ENCODE data around the gene SPHKAP. TPM values are rescaled to one million over a fixed set of nuclear protein-coding genes. Genes with fewer than 3 reads are reported as not detected.

The SPHKAP gene
- polyA plus RNA-seq, 1 of the 3 experiments (the other 2 are of a cell fraction), result not detected

DNA sequence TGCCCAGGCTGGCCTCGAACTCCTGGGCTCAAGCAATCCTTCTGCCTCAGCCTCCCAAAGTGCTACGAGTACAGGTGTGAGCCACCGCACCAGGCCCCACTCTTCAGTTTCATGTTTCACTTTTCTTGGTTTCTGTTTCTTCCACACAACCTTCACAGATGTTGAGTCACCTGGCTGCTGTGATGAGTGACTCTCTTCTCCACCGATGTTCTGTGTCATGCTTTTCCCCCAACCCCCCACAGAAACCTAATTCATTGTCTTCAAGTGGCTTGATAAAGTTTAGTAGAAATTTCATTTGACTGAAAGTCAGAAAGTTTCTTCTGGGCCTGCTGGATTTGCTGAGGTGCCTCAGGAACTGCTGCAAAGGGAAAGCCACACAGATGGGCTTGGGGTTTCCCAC lies 78.5 kb downstream of the SPHKAP start:
- no peaks in the 10 kb centered on the region for H3K4me1 ChIP-seq (ENCODE audit: control insufficient read depth in 1 of 2, insufficient read depth in 2 of 2, low read depth in 1 of 2, low read length in 1 of 2)
- ChIA-PET CTCF (interaction anchor here (1.6 kb wide), 1 partner anchor 20 kb away, joined by 3 read pairs; no protein-coding TSS in a partner anchor), POLR2A (no interaction called here)
- H2AFZ ChIP-seq (ENCODE audit: low read depth), result no peak overlapping the region
- WGBS (ENCODE audit: low lambda C conversion rate), result 34% methylated on average over 4 of the region's 4 CpGs
- no peaks in the 10 kb centered on the region for H3F3A ChIP-seq (replicated peaks; ENCODE audit: insufficient read depth)
- H3K9me2 ChIP-seq, result no peaks in the 10 kb centered on the region
- no peak for DNase-seq
- H3K9ac ChIP-seq, result no peak overlapping the region
- no peak overlapping the region for H3K27ac ChIP-seq (ENCODE audit: low read depth in 2 of 2, low read length in 1 of 2)
- no peaks in the 10 kb centered on the region for H4K20me1 ChIP-seq (ENCODE audit: insufficient read depth)
- TF ChIP-seq TCF12 (IDR thresholded peaks at IDR 0.05) (no peak), RXRA (IDR thresholded peaks at IDR 0.05; ENCODE audit: borderline replicate concordance, low read depth) (no peak), SIN3A (IDR thresholded peaks at IDR 0.05; ENCODE audit: borderline replicate concordance, low read depth, low read length) (no peak), NFIC (IDR thresholded peaks at IDR 0.05; ENCODE audit: borderline replicate concordance) (no peak), YY1 (IDR thresholded peaks at IDR 0.05; ENCODE audit: low read depth) (no peak), TEAD4 (IDR thresholded peaks at IDR 0.05; ENCODE audit: borderline replicate concordance, insufficient read depth) (no peak), NRF1 (IDR thresholded peaks at IDR 0.05; ENCODE audit: low read depth, low read length) (no peak), MXI1 (IDR thresholded peaks at IDR 0.05; ENCODE audit: low read depth, low read length) (no peak)
- TF ChIP-seq, protein P1, sequence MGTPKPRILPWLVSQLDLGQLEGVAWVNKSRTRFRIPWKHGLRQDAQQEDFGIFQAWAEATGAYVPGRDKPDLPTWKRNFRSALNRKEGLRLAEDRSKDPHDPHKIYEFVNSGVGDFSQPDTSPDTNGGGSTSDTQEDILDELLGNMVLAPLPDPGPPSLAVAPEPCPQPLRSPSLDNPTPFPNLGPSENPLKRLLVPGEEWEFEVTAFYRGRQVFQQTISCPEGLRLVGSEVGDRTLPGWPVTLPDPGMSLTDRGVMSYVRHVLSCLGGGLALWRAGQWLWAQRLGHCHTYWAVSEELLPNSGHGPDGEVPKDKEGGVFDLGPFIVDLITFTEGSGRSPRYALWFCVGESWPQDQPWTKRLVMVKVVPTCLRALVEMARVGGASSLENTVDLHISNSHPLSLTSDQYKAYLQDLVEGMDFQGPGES (IDR thresholded peaks at IDR 0.05; ENCODE audit: low read depth, low read length), result no peak
- TF ChIP-seq, protein P2, sequence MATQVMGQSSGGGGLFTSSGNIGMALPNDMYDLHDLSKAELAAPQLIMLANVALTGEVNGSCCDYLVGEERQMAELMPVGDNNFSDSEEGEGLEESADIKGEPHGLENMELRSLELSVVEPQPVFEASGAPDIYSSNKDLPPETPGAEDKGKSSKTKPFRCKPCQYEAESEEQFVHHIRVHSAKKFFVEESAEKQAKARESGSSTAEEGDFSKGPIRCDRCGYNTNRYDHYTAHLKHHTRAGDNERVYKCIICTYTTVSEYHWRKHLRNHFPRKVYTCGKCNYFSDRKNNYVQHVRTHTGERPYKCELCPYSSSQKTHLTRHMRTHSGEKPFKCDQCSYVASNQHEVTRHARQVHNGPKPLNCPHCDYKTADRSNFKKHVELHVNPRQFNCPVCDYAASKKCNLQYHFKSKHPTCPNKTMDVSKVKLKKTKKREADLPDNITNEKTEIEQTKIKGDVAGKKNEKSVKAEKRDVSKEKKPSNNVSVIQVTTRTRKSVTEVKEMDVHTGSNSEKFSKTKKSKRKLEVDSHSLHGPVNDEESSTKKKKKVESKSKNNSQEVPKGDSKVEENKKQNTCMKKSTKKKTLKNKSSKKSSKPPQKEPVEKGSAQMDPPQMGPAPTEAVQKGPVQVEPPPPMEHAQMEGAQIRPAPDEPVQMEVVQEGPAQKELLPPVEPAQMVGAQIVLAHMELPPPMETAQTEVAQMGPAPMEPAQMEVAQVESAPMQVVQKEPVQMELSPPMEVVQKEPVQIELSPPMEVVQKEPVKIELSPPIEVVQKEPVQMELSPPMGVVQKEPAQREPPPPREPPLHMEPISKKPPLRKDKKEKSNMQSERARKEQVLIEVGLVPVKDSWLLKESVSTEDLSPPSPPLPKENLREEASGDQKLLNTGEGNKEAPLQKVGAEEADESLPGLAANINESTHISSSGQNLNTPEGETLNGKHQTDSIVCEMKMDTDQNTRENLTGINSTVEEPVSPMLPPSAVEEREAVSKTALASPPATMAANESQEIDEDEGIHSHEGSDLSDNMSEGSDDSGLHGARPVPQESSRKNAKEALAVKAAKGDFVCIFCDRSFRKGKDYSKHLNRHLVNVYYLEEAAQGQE (IDR thresholded peaks at IDR 0.05; ENCODE audit: low read depth, low read length), result no peak
- TF ChIP-seq, protein P3, sequence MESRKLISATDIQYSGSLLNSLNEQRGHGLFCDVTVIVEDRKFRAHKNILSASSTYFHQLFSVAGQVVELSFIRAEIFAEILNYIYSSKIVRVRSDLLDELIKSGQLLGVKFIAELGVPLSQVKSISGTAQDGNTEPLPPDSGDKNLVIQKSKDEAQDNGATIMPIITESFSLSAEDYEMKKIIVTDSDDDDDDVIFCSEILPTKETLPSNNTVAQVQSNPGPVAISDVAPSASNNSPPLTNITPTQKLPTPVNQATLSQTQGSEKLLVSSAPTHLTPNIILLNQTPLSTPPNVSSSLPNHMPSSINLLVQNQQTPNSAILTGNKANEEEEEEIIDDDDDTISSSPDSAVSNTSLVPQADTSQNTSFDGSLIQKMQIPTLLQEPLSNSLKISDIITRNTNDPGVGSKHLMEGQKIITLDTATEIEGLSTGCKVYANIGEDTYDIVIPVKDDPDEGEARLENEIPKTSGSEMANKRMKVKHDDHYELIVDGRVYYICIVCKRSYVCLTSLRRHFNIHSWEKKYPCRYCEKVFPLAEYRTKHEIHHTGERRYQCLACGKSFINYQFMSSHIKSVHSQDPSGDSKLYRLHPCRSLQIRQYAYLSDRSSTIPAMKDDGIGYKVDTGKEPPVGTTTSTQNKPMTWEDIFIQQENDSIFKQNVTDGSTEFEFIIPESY (IDR thresholded peaks at IDR 0.05; ENCODE audit: borderline replicate concordance, low read depth), result no peak
- TF ChIP-seq, protein P4, sequence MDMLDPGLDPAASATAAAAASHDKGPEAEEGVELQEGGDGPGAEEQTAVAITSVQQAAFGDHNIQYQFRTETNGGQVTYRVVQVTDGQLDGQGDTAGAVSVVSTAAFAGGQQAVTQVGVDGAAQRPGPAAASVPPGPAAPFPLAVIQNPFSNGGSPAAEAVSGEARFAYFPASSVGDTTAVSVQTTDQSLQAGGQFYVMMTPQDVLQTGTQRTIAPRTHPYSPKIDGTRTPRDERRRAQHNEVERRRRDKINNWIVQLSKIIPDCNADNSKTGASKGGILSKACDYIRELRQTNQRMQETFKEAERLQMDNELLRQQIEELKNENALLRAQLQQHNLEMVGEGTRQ (IDR thresholded peaks at IDR 0.05; ENCODE audit: borderline replicate concordance, low read depth, low read length), result no peak
- no peak overlapping the region for H3K4me3 ChIP-seq (ENCODE audit: low read depth in 2 of 2, low read length in 1 of 2)
- no peaks in the 10 kb centered on the region for H3K79me2 ChIP-seq (ENCODE audit: insufficient read depth)
- H3K9me3 ChIP-seq, result no peaks in the 10 kb centered on the region
- H3K36me3 ChIP-seq (replicated peaks in 1 of 2; ENCODE audit: control insufficient read depth in 1 of 2, insufficient read depth in 2 of 2, low read length in 1 of 2), result no peaks in the 10 kb centered on the region
- no peaks in the 10 kb centered on the region for H3K27me3 ChIP-seq (ENCODE audit: insufficient read depth)
- no peak overlapping the region for H3K4me2 ChIP-seq
